HG03558 (cell line): ENCODE data around the gene PTTG1IP.

ENCODE experiments used
- ATAC-seq: cut with Tn5 transposase; IDR thresholded peaks from one replicate; pipeline ENCODE4 v1.9.1; 2021; ENCODE audit warnings: moderate number of reproducible peaks; ENCODE audit not compliant: unreplicated experiment; ENCODE audit errors: extremely low read depth

The PTTG1IP gene

GRCh38 chr21:44898011-44898488 lies 24.6 kb upstream of the PTTG1IP start:
- ATAC-seq: no peak

GRCh38 chr21:44897326-44898010 lies 24.0 kb upstream of the PTTG1IP start:
- ATAC-seq: no peak

- no peak for ATAC-seq
Measured at GRCh38 chr21:44896561-44897286, 23.2 kb upstream of the PTTG1IP start.

- ATAC-seq: no peak
Measured at GRCh38 chr21:44895859-44896258, 22.4 kb upstream of the PTTG1IP start.

- no peak for ATAC-seq
Measured at GRCh38 chr21:44894687-44895302, 21.3 kb upstream of the PTTG1IP start.

- ATAC-seq: no peak
Measured at GRCh38 chr21:44893948-44894656, 20.6 kb upstream of the PTTG1IP start.

- no peak for ATAC-seq
Measured at GRCh38 chr21:44893278-44893556, 19.7 kb upstream of the PTTG1IP start.

- no peak for ATAC-seq
Measured at GRCh38 chr21:44892536-44893277, 19.2 kb upstream of the PTTG1IP start.

- ATAC-seq: no peak
Measured at GRCh38 chr21:44892095-44892494, 18.6 kb upstream of the PTTG1IP start.

GRCh38 chr21:44891631-44892031 lies 18.1 kb upstream of the PTTG1IP start:
- no peak for ATAC-seq

- no peak for ATAC-seq
Measured at GRCh38 chr21:44890961-44891541, 17.6 kb upstream of the PTTG1IP start.

GRCh38 chr21:44890338-44890931 lies 16.9 kb upstream of the PTTG1IP start:
- ATAC-seq: no peak

- ATAC-seq: no peak
Measured at GRCh38 chr21:44889625-44890337, 16.3 kb upstream of the PTTG1IP start.

GRCh38 chr21:44888581-44889550 lies 15.4 kb upstream of the PTTG1IP start:
- no peak for ATAC-seq

GRCh38 chr21:44887807-44888580 lies 14.5 kb upstream of the PTTG1IP start:
- ATAC-seq: no peak

- no peak for ATAC-seq
Measured at GRCh38 chr21:44887126-44887806, 13.8 kb upstream of the PTTG1IP start.
